ENCODE data around the gene ZNF593.

Gene ZNF593

GRCh38 chr1:26169198-26169554 lies 532 bp upstream of the ZNF593 start:
- no peak for DNase-seq (ENCODE audit: low read depth)

GRCh38 chr1:26170472-26170821 lies 739 bp downstream of the ZNF593 start:
- DNase-seq (ENCODE audit: low read depth), result no peak

GRCh38 chr1:26171084-26172072 lies 1.7 kb downstream of the ZNF593 start, which contains the start of gene ZNF593OS:
ZNF593OS (minus strand) TSS chr1:26171832; CDS start chr1:26171661, 171 bp downstream.
- DNase-seq (ENCODE audit: low read depth), result no peak

GRCh38 chr1:26175346-26175745 lies 5.6 kb downstream of the ZNF593 start:
- no peak for DNase-seq (ENCODE audit: low read depth)

DNA sequence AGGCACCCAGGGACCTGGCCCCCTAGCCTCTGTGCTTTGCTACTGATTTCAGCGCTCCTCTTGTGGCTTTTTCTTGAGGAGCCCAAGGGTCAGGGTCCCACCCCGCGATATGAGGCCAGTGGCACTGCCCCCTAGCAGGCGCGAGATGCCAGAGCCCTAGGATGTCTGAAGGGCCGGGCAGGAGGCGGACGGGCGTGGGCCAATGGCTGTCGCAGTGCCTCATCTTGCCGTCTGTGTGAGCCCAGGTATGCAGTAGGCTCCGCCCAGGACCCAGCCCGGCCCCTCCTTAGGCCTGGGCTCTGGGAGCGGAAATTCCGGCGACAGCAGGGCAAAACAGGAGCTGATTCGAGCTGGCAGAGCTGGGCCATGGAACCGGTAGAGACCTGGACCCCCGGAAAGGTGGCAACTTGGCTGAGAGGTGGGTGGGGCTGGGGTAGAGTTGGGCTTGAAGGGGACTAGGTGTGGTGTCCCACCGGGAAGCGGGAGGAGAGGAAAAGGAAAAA lies 7.5 kb downstream of the ZNF593 start, which contains the start of gene CNKSR1:
Gene CNKSR1 (plus strand): TSS at position 310 of the 503 bp plus-strand sequence. CDS start 57 bp downstream, at position 367.
- no peak for DNase-seq (ENCODE audit: low read depth)

DNA sequence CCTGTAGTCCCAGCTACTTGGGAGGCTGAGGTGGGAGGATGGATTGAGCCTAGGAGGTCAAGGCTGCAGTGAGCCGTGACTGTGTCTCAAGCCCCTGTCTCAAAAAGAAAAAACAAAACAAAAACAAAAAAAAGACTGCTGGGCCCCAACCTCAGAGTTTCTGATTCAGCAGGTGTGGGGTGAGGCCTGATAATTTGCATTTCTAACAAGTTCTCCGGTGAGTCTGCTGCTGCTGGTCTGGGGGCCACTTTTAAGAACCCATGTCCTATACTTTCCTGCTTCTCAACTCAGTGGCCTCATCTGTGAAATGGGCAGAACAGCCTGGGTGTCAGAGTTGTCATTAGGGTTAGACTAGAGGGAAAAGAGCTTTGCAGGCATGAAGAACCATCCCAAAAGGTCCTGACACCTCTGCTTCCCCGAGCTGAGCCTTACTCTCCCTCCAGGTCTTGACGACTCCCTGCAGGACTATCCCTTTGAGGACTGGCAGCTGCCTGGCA lies 10.3 kb downstream of the ZNF593 start:
- no peak for DNase-seq (ENCODE audit: low read depth)

DNA sequence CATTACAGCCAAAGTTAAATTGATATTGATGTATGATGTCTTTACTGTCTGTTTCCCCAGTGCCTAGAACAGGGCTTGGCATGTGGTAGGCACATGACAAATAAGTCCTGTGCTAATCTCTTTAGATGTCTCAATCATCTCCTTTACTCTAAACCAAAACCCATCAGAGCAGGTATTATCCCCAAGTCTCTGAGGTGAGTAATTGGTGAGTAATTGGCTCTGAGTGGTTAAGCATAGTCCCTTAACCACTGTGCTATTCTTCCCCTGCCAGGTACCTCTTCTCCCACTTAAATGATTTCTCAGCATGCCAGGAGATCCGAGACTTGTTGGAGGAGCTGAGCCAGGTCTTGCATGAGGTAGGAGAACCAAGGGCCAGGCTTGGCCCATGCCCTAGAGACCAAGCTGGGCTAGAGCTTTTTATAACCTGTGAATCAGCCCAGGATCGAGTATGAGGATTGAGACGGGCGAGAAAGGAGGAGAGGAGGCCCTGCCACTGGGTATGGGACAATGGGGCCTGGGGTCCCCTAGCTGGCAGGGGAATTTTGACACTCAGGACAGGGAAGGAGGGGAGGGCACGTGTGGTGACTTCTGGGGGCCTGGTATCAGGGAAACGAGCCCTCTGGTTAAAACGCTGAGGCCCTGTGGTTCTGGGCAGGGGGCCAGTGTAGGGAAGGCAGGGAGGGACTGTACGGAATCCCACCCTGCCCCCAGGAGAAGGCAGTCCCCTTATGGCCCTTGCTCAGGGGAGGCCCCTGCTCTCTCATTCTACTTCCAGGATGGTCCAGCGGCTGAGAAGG lies 12.1 kb downstream of the ZNF593 start:
- no peak for DNase-seq (ENCODE audit: low read depth)

DNA sequence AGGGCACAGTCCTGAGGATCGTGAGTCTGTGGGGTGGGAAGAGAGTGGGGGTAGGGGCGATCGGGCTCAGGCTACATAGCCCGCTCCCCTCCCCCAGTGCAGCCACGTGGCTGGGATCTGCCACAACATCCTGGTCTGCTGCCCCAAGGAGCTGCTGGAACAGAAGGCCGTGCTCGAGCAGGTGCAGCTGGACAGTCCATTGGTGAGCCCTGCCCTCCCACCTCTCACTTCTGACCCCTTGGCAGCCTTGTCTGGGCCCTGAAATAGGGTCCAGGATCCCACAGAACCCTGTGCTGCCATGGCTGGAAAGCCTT lies 12.6 kb downstream of the ZNF593 start:
- DNase-seq (ENCODE audit: low read depth), result no peak

DNA sequence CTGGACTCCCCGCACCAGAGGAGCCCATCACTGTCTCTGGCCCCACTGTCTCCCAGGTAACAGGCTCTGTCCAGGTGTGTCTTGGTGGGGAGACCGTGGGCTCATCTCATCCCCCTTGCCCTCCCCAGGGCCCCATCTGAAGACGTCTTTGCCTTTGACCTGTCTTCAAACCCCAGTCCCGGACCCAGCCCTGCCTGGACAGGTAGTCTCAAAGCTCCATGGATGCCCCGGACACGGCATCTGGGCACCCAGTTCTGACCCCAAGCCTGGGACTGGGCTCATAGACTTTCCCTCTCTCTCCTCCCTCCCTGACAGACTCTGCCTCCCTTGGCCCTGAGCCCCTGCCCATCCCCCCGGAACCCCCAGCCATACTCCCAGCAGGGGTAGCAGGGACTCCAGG lies 14.4 kb downstream of the ZNF593 start:
- DNase-seq (ENCODE audit: low read depth), result no peak

GRCh38 chr1:26184883-26185282 lies 15.2 kb downstream of the ZNF593 start:
- DNase-seq (ENCODE audit: low read depth), result no peak

DNA sequence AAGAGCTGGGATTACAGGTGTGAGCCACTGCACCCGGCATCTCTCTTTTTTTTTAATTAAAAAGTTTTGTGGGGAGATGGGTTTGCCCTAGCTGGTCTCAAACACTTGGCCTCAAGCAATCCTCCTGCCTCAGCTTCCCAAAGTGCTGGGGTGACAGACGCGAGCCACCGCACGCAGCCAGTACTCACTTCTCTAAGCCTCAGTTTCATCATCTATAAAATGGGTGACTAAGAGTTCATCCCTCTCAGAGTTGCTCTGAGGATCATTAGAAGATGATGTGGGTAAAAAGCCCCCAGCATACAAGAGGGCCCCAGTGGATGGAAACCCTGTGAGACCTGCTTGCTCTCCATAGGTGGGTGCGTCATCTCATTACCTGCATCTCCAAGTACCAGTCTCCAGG lies 18.2 kb downstream of the ZNF593 start:
- DNase-seq (ENCODE audit: low read depth), result no peak

- DNase-seq (ENCODE audit: low read depth), result no peak
Measured at GRCh38 chr1:26188477-26188876, 18.8 kb downstream of the ZNF593 start.

DNA sequence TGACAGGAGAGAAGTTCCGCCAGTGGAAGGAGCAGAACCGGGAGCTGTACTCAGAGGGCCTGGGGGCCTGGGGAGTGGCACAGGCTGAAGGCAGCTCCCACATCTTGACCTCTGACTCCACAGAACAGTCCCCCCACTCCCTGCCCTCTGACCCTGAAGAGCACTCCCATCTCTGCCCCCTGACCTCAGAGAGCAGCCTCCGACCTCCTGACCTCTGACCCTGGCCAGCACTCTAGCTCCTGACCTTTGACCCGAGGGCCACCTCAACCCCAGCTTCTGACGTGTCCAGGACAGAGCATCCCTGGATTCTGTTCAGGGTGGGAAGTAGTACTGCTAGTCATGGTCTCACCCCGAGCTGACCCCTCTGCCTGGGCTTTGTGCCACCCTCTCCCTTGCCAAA lies 19.6 kb downstream of the ZNF593 start:
- DNase-seq (ENCODE audit: low read depth), result no peak

DNA sequence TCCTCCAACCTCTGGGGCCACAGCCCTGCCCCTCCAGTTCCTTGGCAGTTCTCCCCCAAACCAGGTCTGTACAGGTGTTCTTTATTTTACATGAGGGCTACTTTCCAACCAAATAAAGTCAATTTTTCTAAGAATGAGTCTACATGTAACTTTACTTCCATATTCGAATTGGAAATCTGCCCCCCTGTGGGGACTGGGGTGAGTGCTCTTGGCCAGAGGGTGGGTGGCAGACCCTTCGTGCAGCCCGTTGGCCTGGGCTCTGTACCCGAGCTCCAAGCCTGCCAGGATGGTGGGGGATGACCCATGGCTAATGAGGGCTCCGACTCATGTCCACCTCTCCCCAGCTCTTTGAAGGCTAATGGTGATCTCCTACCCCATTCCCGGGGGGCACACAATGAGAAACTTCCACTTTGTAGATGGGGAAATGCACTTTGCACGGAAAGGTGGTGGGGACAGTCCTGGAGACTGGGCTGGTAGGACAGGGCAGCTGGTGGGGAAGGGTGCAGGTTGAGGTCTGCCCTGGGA lies 20.1 kb downstream of the ZNF593 start:
- DNase-seq (ENCODE audit: low read depth), result no peak

DNA sequence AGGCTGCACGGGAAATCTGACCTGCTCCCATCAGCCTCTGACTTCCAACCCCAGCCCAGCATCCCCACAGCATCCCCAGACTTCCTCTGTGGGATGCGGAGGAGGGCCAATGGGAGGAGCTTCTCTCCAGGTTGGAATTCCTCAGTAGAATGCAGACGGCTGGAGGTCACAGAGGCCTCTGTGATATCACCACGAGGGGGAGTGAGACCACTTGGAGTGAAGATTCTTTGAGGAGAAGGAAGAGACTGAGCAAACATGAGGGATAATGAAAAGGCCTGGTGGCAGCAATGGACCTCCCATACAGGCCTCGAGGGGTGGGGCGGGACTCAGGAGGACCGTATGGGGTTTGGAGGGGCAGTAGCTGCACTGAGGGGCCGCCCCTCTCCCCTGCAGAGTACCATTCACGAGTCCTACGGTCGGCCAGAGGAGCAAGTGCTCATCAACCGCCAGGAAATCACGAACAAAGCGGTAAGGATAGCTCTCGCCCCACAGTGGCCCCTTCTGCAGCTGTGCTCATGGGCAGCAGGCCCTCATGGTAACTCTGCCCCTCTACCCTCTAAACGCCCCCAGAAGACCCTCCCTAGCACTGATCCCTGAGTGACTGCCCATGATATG lies 20.8 kb downstream of the ZNF593 start, which contains the start of gene CATSPER4:
Gene CATSPER4 (plus strand): TSS at position 230 of the 615 bp plus-strand sequence. CDS start 26 bp downstream, at position 256.
- DNase-seq (ENCODE audit: low read depth), result no peak

DNA sequence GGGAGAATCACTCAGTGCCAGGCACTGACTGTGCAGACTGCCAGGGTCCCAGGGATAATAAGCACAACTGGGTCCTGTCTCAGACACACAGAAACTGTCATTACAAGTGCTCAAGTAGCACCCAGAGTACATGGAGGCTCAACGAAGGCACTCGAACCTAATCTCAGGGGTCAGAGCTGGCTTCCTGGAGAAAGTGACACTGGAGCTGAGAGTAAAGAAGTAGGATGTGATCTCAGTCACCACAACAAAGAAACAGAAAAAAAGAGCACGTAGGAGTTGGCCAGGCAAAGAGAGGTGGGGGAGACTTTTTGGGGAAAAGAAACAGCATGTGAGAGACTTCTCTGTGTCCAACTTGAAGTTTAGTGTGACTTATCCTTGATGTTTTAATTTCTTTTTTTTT lies 22.0 kb downstream of the ZNF593 start:
- no peak for DNase-seq (ENCODE audit: low read depth)

DNA sequence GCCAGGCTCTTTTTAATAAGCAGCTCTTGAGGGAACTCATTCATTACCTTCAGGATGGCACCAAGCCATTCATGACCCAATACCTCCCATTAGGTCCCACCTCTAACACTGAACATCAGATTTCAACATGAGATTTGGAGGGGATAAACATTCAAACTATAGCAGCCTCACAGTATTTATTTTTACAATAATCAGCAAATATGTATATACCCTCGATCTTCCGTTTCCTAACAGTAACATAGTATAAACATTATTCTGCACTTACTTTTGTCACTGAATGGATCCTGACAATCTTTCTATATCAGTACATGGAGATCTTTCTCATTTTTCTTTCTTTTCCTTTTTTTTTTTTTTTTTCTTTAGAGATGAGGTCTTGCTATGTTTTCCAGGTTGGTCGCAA lies 26.1 kb downstream of the ZNF593 start:
- DNase-seq (ENCODE audit: low read depth), result no peak

GRCh38 chr1:26197301-26197700 lies 27.6 kb downstream of the ZNF593 start:
- no peak for DNase-seq (ENCODE audit: low read depth)

DNA sequence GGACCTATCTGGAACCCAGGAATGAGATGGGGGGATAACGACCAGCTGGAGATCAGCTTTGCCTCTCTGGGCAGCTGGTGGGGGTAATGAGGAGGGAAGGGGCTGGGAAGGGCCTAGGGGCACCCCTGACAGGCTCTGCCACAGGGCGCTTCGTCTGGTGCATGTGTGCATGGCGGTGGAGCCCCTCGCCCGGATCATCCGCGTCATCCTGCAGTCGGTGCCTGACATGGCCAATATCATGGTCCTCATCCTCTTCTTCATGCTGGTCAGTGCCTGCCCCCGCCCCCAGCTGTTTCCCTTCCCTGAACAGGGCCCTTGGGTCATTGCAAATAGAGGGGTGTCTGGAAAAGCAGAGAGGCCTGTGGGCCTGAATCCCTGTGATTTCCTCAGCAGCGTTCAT lies 28.1 kb downstream of the ZNF593 start:
- no peak for DNase-seq (ENCODE audit: low read depth)

DNA sequence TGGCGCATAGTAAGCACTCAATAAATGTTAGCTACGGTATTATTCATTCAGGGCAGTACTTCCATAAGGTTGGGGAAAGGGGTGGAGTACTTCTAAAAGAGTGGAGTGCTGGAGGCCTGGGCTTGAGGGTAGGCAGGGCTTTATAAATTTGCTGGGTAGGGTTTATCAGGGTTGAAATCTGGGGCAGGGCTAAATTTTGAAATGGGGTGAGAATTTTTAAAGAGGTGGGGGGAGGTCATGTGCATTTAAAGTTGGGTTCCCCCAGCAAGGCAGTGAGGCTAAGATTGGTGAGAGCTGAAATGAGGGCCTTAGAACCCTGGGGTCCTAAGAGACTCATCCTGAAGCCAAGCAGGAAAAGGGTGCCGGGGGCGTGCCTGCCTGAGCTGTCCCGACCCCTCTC lies 30.7 kb downstream of the ZNF593 start:
- no peak for DNase-seq (ENCODE audit: low read depth)

- DNase-seq (ENCODE audit: low read depth), result no peak
Measured at GRCh38 chr1:26203642-26204318, 34.1 kb downstream of the ZNF593 start.
